BE2C (cell line): ENCODE measurements around the gene IFT74.
A peak's percentile ranks its signal among the peaks of the same experiment; 100 is the strongest.

ENCODE experiments used
- DNase-seq: peaks from one replicate; pipeline ENCODE4 v3.0.0-alpha.2; 2020
- H3K27me3 ChIP-seq: fragments of 250-450 bp; sonication (Bioruptor Pico); 2 replicates; pipeline ENCODE4 v1.5.1; 2020; ENCODE audit warnings: mild to moderate bottlenecking
- H3K36me3 ChIP-seq: fragments of 250-450 bp; sonication (Bioruptor Pico); 2 replicates; pipeline ENCODE4 v1.5.1; 2020; ENCODE audit warnings: mild to moderate bottlenecking
- H3K4me1 ChIP-seq: fragments of 250-450 bp; sonication (Bioruptor Pico); 2 replicates; pipeline ENCODE4 v1.5.1; 2020
- H3K4me3 ChIP-seq: 2 replicates; pipeline ENCODE4 v1.5.1; 2011; ENCODE audit warnings: low read depth, low read length
- H3K9me3 ChIP-seq: fragments of 250-450 bp; sonication (Bioruptor Pico); 2 replicates; pipeline ENCODE4 v1.5.1; 2020
- CTCF ChIP-seq: IDR thresholded peaks from 2 replicates; pipeline ENCODE4 v1.5.1; 2012; ENCODE audit warnings: mild to moderate bottlenecking, low read depth, low read length

The IFT74 gene

GRCh38 chr9:26954050-26954508, 2.1 kb upstream of the IFT74 start:
- Histone ChIP-seq H3K4me3 (no peak overlapping the region), H3K36me3 (no peaks in the 10 kb centered on the region), H3K9me3 (no peaks in the 10 kb centered on the region), H3K4me1 (0 out of 2 replicates have a peak, but pooled peaks cover 4% of the 10 kb centered on the region), H3K27me3 (no peaks in the 10 kb centered on the region)
- no peak for DNase-seq
- TF ChIP-seq CTCF = no peak

- Histone ChIP-seq H3K9me3 (no peaks in the 10 kb centered on the region), H3K4me1 (no peaks in the 10 kb centered on the region), H3K4me3 (peak overlapping the region; percentile 69), H3K36me3 (no peaks in the 10 kb centered on the region), H3K27me3 (no peaks in the 10 kb centered on the region)
- DNase-seq = no peak
- no peak for TF ChIP-seq CTCF
Measured at GRCh38 chr9:26955222-26955903, 849 bp upstream of the IFT74 start.

GRCh38 chr9:26956860-26957233, 635 bp downstream of the IFT74 start:
- Histone ChIP-seq H3K36me3 (no peaks in the 10 kb centered on the region; the same call in 1 of the 2 replicates), H3K4me1 (no peaks in the 10 kb centered on the region), H3K9me3 (no peaks in the 10 kb centered on the region), H3K4me3 (peak overlapping the region; percentile 69), H3K27me3 (no peaks in the 10 kb centered on the region)
- no peak for TF ChIP-seq CTCF
- DNase-seq = no peak

- Histone ChIP-seq H3K4me3 (no peak overlapping the region), H3K9me3 (no peaks in the 10 kb centered on the region; the same call in 1 of the 2 replicates), H3K27me3 (no peaks in the 10 kb centered on the region), H3K4me1 (no peaks in the 10 kb centered on the region), H3K36me3 (no peaks in the 10 kb centered on the region)
- DNase-seq = no peak
- TF ChIP-seq CTCF = no peak
Measured at GRCh38 chr9:26971721-26972120, 15.5 kb downstream of the IFT74 start.

GRCh38 chr9:26973989-26974388, 17.8 kb downstream of the IFT74 start:
- H3K4me1 ChIP-seq = no peaks in the 10 kb centered on the region
- H3K27me3 ChIP-seq = no peaks in the 10 kb centered on the region
- TF ChIP-seq CTCF = no peak
- no peak for DNase-seq
- H3K36me3 ChIP-seq = no peaks in the 10 kb centered on the region
- H3K9me3 ChIP-seq = no peaks in the 10 kb centered on the region; the same call in 1 of the 2 replicates
- H3K4me3 ChIP-seq = no peak overlapping the region

- TF ChIP-seq CTCF = no peak
- Histone ChIP-seq H3K27me3 (no peaks in the 10 kb centered on the region), H3K36me3 (no peaks in the 10 kb centered on the region), H3K4me3 (no peak overlapping the region), H3K4me1 (no peaks in the 10 kb centered on the region), H3K9me3 (no peaks in the 10 kb centered on the region; the same call in 1 of the 2 replicates)
- DNase-seq = no peak
Measured at GRCh38 chr9:26974927-26975326, 18.7 kb downstream of the IFT74 start.
